B cell (primary cell): ENCODE results near the gene WFDC9. TPM values are rescaled to one million over a fixed set of nuclear protein-coding genes. Genes with fewer than 3 reads are reported as not detected.
"Not testable (repeated sequence)": the region's sequence is repeated elsewhere in the genome, so short reads cannot be mapped to it uniquely, and the experiment has no call there.

ENCODE experiments used
- ATAC-seq: fragments of 200-7000 bp; cut with Tn5 transposase; one replicate; pipeline ENCODE4 v1.10.0; 2021; ENCODE audit warnings: low read depth, mild to moderate bottlenecking, moderate number of reproducible peaks, moderate library complexity
- CTCF ChIA-PET: fragments of 350-600 bp; sonication (Branson Sonifier 250); formaldehyde crosslinking; loops from one replicate; lab custom pipeline; 2021; ENCODE audit warnings: antibody characterized with exemption, inconsistent platforms; lab: Charles Lee
- POLR2A ChIA-PET: fragments of 350-600 bp; sonication (Branson Sonifier 250); formaldehyde crosslinking; loops from one replicate; lab custom pipeline; 2021; ENCODE audit warnings: antibody characterized with exemption; lab: Charles Lee
- DNase-seq: peaks from one replicate; pipeline ENCODE4 v3.0.0; 2013
- H2AFZ ChIP-seq: 2 replicates; pipeline ENCODE4 v1.6.1; 2012; ENCODE audit warnings: mild to moderate bottlenecking, low read depth, low read length; ENCODE audit not compliant: insufficient read depth, poor library complexity, severe bottlenecking
- H3K27ac ChIP-seq, 2 donors: 1 replicate in 1 of 2; 2 replicates in 1 of 2; pipeline ENCODE4 v1.5.1; 2012 to 2013; ENCODE audit warnings: low read length in 2 of 2, mild to moderate bottlenecking in 2 of 2, moderate library complexity in 1 of 2
- H3K27me3 ChIP-seq, 4 experiments: fragments of 200-600 bp in 1 of 4; sonication (generic) in 1 of 4; replicated peaks in 1 of 4; 1 replicate in 2 of 4; 2 replicates in 2 of 4; pipeline versions ENCODE4 v1.6.1 to v1.7.0; 2013 to 2016; ENCODE audit warnings: low read length in 3 of 4, mild to moderate bottlenecking in 2 of 4, mixed read lengths in 1 of 4, moderate library complexity in 1 of 4; ENCODE audit not compliant: insufficient read depth in 4 of 4, control insufficient read depth in 3 of 4; ENCODE audit errors: control extremely low read depth in 1 of 4
- H3K36me3 ChIP-seq, 2 experiments: replicated peaks in 1 of 2; 1 replicate in 1 of 2; 2 replicates in 1 of 2; pipeline versions ENCODE4 v1.6.1 to v1.7.1; 2013; ENCODE audit warnings: low read length in 1 of 2; ENCODE audit not compliant: insufficient read depth in 2 of 2, control insufficient read depth in 1 of 2; ENCODE audit errors: control extremely low read depth in 1 of 2, extremely low read depth in 1 of 2
- H3K4me1 ChIP-seq, 2 donors: fragments of 200-600 bp in 1 of 2; sonication (generic) in 1 of 2; 1 replicate in 1 of 2; 2 replicates in 1 of 2; pipeline versions ENCODE4 v1.5.1 to v1.6.1; 2013 to 2017; ENCODE audit warnings: low read length in 2 of 2; ENCODE audit not compliant: control insufficient read depth in 2 of 2, insufficient read depth in 2 of 2
- H3K4me2 ChIP-seq: replicated peaks from 2 replicates; pipeline ENCODE3; 2012; ENCODE audit warnings: mild to moderate bottlenecking, low read depth, low read length; ENCODE audit not compliant: poor library complexity, severe bottlenecking
- H3K4me3 ChIP-seq, 5 experiments: fragments of 200-600 bp in 1 of 5; sonication (generic) in 1 of 5; 1 replicate in 3 of 5; 2 replicates in 2 of 5; pipeline versions ENCODE4 v1.5.1 to v1.7.0; 2011 to 2016; ENCODE audit warnings: low read length in 4 of 5, mild to moderate bottlenecking in 4 of 5, low read depth in 2 of 5, control low read depth in 1 of 5, moderate library complexity in 1 of 5; ENCODE audit not compliant: insufficient read depth in 1 of 5; ENCODE audit errors: control extremely low read depth in 1 of 5, extremely low read depth in 1 of 5
- H3K79me2 ChIP-seq: fragments of 200-600 bp; sonication (generic); one replicate; pipeline ENCODE4 v1.6.0; 2016; ENCODE audit warnings: low read length; ENCODE audit not compliant: control insufficient read depth, insufficient read depth
- H3K9ac ChIP-seq: fragments of 200-600 bp; sonication (generic); 2 replicates; pipeline ENCODE4 v1.6.1; 2017; ENCODE audit warnings: mild to moderate bottlenecking, low read length, moderate library complexity
- H3K9me3 ChIP-seq, 3 donors: one replicate each; pipeline versions ENCODE4 v1.6.1 to v1.7.1; 2013; ENCODE audit warnings: low read length in 2 of 3; ENCODE audit not compliant: control insufficient read depth in 2 of 3, insufficient read depth in 1 of 3; ENCODE audit errors: control extremely low read depth in 1 of 3
- H4K20me1 ChIP-seq: 2 replicates; pipeline ENCODE4 v1.6.0; 2012; ENCODE audit warnings: mild to moderate bottlenecking, low read length; ENCODE audit not compliant: insufficient read depth, control insufficient read depth, poor library complexity, severe bottlenecking
- H3K27ac Mint-ChIP-seq: one replicate; pipeline ENCODE4 v1.8.0; 2021; ENCODE audit warnings: mixed read lengths
- H3K27me3 Mint-ChIP-seq: one replicate; pipeline ENCODE4 v1.8.0; 2021; ENCODE audit warnings: mixed read lengths
- H3K4me1 Mint-ChIP-seq: one replicate; pipeline ENCODE4 v1.8.0; 2021; ENCODE audit warnings: mixed read lengths
- H3K4me3 Mint-ChIP-seq: one replicate; pipeline ENCODE4 v1.8.0; 2021; ENCODE audit warnings: mixed read lengths
- H3K9me3 Mint-ChIP-seq: one replicate; pipeline ENCODE4 v1.8.0; 2022; ENCODE audit warnings: mixed read lengths; ENCODE audit not compliant: insufficient read depth
- EZH2 ChIP-seq: IDR thresholded peaks from 2 replicates; pipeline ENCODE4 v1.6.1; 2012; ENCODE audit warnings: borderline replicate concordance, low read depth, mild to moderate bottlenecking, moderate library complexity, low read length; ENCODE audit not compliant: insufficient read depth, poor library complexity, severe bottlenecking
- WGBS: methylation state at CpG from one replicate; pipeline ENCODE4 v1.1.5; 2013; ENCODE audit warnings: missing lambda C conversion rate; ENCODE audit not compliant: insufficient coverage; 5-methylcytosine and 5-hydroxymethylcytosine counted together
- intact Hi-C: fragments of 100-400 bp; cut with micrococcal nuclease; formaldehyde crosslinking; loops from one replicate; pipeline ENCODE4 v1.10.0; 2022
- polyA plus RNA-seq: library from polyadenylated mRNA; depleted of rRNA; stranded (reverse); fragments of >200 nt; gene quantifications from 2 replicates; pipeline ENCODE4 v1.2.3, GENCODE V29; 2012
- total RNA-seq, 2 donors: library from RNA; stranded (reverse); fragments of 120-200 nt in 1 of 2; gene quantifications; 1 replicate in 1 of 2; 2 replicates in 1 of 2; pipeline versions ENCODE4 v1.2.3 to v1.2.4, GENCODE V29; 2013 to 2022
- TF ChIP-seq, protein P1 (sequence below): fragments of 200-600 bp; IDR thresholded peaks from one replicate; pipeline ENCODE4 v1.8.0; 2022; ENCODE audit warnings: antibody characterized with exemption, mild to moderate bottlenecking

WFDC9 gene
- total and polyA plus RNA-seq, 2 donors (not counting 1 experiment from before 2014, with no cell fraction given), result not detected

DNA sequence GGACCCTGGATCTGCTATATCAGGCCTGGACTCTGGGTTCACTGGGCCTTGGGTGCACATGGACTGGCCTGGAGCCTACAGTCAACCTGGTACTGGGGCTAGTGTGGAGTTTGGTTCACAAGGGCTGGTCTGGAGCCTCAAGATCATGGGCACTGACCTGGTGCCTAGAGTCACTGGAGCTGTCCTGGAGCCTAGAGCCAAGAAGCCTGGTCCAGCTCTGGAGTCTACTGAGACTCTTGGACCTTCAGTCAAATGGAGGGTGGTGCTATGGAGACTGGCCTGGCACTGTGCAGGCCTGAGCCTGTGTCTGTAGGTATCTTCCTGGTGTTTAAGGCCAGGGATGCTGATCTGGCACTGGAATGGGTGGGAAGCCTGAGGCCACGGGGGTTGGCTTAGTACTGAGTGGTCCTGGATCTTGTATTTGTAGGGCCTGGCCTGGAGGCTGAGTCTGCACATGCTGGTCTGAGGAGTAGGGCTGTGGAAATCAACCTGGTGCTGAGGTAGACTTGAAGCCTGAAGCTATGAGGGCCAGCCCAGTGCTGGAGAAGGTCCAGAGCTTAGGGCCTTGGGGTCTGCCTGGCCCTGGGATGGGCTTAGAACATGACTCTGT is 16.5 kb upstream of the WFDC9 start:
- H3K9ac ChIP-seq, result no peak overlapping the region
- ChIA-PET CTCF (no interaction called here), POLR2A (no interaction called here)
- H3K4me1 ChIP-seq, result no peaks in the 10 kb centered on the region
- WGBS, result 75% methylated on average over 1 of the region's 1 CpG
- no peak overlapping the region for H2AFZ ChIP-seq
- H3K4me3 Mint-ChIP-seq, result no peak overlapping the region
- H3K4me3 ChIP-seq, result no peak overlapping the region
- H3K27ac ChIP-seq, result no peak overlapping the region
- intact Hi-C loops, result no loop called here
- no peaks in the 10 kb centered on the region for H3K36me3 ChIP-seq
- H3K9me3 ChIP-seq, result peaks cover 0 to 6% (median 0%) of the 10 kb centered on the region in 3 donors
- H3K4me2 ChIP-seq, result no peak overlapping the region
- no peak for ATAC-seq
- H3K27me3 Mint-ChIP-seq, result peaks cover 15% of the 10 kb centered on the region
- no peaks in the 10 kb centered on the region for H4K20me1 ChIP-seq
- H3K79me2 ChIP-seq, result no peaks in the 10 kb centered on the region
- DNase-seq, result no peak
- no peaks in the 10 kb centered on the region for H3K9me3 Mint-ChIP-seq
- H3K27me3 ChIP-seq, result no peaks in the 10 kb centered on the region
- TF ChIP-seq EZH2, result no peak
- TF ChIP-seq, protein P1, sequence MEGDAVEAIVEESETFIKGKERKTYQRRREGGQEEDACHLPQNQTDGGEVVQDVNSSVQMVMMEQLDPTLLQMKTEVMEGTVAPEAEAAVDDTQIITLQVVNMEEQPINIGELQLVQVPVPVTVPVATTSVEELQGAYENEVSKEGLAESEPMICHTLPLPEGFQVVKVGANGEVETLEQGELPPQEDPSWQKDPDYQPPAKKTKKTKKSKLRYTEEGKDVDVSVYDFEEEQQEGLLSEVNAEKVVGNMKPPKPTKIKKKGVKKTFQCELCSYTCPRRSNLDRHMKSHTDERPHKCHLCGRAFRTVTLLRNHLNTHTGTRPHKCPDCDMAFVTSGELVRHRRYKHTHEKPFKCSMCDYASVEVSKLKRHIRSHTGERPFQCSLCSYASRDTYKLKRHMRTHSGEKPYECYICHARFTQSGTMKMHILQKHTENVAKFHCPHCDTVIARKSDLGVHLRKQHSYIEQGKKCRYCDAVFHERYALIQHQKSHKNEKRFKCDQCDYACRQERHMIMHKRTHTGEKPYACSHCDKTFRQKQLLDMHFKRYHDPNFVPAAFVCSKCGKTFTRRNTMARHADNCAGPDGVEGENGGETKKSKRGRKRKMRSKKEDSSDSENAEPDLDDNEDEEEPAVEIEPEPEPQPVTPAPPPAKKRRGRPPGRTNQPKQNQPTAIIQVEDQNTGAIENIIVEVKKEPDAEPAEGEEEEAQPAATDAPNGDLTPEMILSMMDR, result no peak
- H3K4me1 Mint-ChIP-seq, result no peaks in the 10 kb centered on the region
- H3K27ac Mint-ChIP-seq, result no peak overlapping the region

DNA sequence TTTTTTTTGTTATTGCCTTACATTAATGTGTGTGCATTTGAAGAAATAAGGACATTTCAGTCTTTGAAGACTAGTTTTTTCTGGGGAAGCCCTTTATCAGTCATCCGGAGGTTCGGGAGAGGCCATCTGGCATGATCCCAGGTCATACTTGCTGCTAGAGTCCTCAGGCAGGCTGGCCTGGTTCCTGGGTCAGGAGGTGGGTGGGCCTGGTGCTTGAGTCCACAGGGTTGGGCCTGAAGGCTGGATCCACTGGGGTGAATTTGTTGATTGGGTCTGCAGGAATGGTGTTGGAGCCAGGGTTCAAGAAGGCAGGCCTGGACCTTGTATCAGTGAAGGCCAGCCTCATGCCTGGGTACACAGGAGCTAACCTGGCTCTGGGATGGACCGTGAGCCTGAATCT is 15.8 kb upstream of the WFDC9 start:
- ChIA-PET CTCF (no interaction called here), POLR2A (no interaction called here)
- ATAC-seq, result no peak
- Histone ChIP-seq H4K20me1 (no peaks in the 10 kb centered on the region), H3K9me3 (peaks cover 0 to 6% (median 0%) of the 10 kb centered on the region in 3 donors), H2AFZ (no peak overlapping the region), H3K4me3 (no peak overlapping the region), H3K79me2 (no peaks in the 10 kb centered on the region), H3K27me3 (no peaks in the 10 kb centered on the region), H3K4me1 (no peaks in the 10 kb centered on the region), H3K36me3 (no peaks in the 10 kb centered on the region), H3K9ac (no peak overlapping the region), H3K27ac (no peak overlapping the region), H3K4me2 (no peak overlapping the region)
- H3K27ac Mint-ChIP-seq, result no peak overlapping the region
- no peak overlapping the region for H3K4me3 Mint-ChIP-seq
- no peak for DNase-seq
- 90% methylated on average over 3 of the region's 3 CpGs for WGBS
- TF ChIP-seq EZH2, result no peak
- TF ChIP-seq, protein P1, result no peak
- H3K27me3 Mint-ChIP-seq, result peaks cover 16% of the 10 kb centered on the region
- H3K9me3 Mint-ChIP-seq, result no peaks in the 10 kb centered on the region
- no peaks in the 10 kb centered on the region for H3K4me1 Mint-ChIP-seq
- intact Hi-C loops, result no loop called here

DNA sequence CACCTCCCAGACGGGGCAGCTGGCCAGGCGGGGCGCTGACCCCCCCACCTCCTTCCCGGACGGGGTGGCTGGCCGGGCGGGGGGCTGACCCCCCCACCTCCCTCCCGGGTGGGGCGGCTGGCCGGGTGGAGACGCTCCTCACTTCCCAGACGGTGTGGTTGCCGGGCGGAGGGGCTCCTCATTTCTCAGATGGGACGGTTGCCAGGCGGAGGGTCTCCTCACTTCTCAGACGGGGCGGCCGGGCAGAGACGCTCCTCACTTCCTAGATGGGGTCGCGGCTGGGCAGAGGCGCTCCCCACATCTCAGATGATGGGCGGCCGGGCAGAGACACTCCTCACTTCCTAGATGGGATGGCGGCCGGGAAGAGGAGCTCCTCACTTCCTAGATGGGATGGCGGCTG is 14.8 kb upstream of the WFDC9 start:
- not testable (repeated sequence) for H3K27me3 Mint-ChIP-seq

More for the DNA sequence above, 14.8 kb upstream of the WFDC9 start:
- H3K4me3 Mint-ChIP-seq, H3K36me3 ChIP-seq, intact Hi-C loops, CTCF ChIA-PET, H3K9ac ChIP-seq, H3K27ac ChIP-seq, H3K9me3 Mint-ChIP-seq, H3K4me1 ChIP-seq, H3K4me2 ChIP-seq, H4K20me1 ChIP-seq, H3K9me3 ChIP-seq, H3K4me1 Mint-ChIP-seq, POLR2A ChIA-PET, H3K79me2 ChIP-seq, DNase-seq, H3K27me3 ChIP-seq, H2AFZ ChIP-seq, H3K4me3 ChIP-seq, ATAC-seq, H3K27ac Mint-ChIP-seq: not testable (repeated sequence)
- 91% methylated on average over 12 of the region's 28 CpGs for WGBS
